Right atrium auricular region (tissue), 2 donors: ENCODE measurements around the gene FNIP2. TPM values are rescaled to one million over a fixed set of nuclear protein-coding genes. Genes with fewer than 3 reads are reported as not detected.

Experiments
- DNase-seq: peaks from one replicate; pipeline ENCODE4 v3.0.0-alpha.2; 2019; ENCODE audit warnings: low spot score
- H3K27ac ChIP-seq, 2 donors: fragments of 200-600 bp; sonication (generic); 1 replicate in 1 of 2; 2 replicates in 1 of 2; pipeline ENCODE4 v1.5.1; 2016 to 2019
- H3K27me3 ChIP-seq, 2 donors: fragments of 200-600 bp; sonication (generic); one replicate each; pipeline versions ENCODE4 v1.5.1 to v1.6.0; 2017 to 2019
- H3K36me3 ChIP-seq: fragments of 200-600 bp; sonication (generic); one replicate; pipeline ENCODE4 v1.5.1; 2016
- H3K4me1 ChIP-seq, 2 donors: fragments of 200-600 bp; sonication (generic); one replicate each; pipeline versions ENCODE4 v1.5.1 to v1.6.0; 2017 to 2019
- H3K4me3 ChIP-seq, 2 donors: fragments of 200-600 bp; sonication (generic); 1 replicate in 1 of 2; 2 replicates in 1 of 2; pipeline ENCODE4 v1.5.1; 2017 to 2019; ENCODE audit warnings: mild to moderate bottlenecking in 1 of 2, moderate library complexity in 1 of 2
- H3K9me3 ChIP-seq, 2 donors: fragments of 200-600 bp; sonication (generic); one replicate each; pipeline ENCODE4 v1.5.1; 2019
- CTCF ChIP-seq, 2 donors: fragments of 200-600 bp; sonication (generic); IDR thresholded peaks; one replicate each; pipeline ENCODE4 v1.5.1; 2019; ENCODE audit warnings: antibody characterized with exemption in 2 of 2
- total RNA-seq, 2 donors: library from RNA; depleted of rRNA; stranded (reverse); fragments of >200 nt; gene quantifications; one replicate each; pipeline ENCODE4 v1.1.0, GENCODE V29; 2016

FNIP2 gene
- total RNA-seq, 2 donors from 2014 or later: 38.3 to 42.4 TPM

DNA sequence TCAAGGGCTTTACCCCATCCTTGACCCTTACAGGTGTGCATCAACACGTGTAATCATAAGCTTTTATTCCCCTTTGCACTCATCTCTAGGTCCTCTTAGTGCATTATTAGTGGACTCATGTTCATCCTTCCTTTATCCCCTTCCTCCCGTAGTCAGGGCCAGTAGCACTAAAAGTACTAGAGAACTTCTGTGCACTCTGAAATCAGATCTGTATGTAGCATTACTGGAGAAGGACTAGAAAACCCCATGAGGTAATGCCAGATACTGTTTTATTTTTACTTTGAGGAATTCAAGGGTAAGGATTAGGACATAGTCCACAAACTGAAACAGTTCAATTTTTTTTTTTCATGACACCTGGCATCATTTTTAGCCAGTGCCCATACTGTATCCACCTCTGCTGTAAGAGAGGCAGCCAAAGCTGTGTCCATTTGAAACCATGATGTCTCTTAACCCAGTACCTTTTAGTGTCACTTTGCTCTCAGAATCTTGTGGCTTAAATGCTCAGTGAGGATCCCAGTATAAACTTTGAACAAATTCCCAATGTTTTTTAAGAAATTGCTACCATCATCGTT lies 134.7 kb downstream of the FNIP2 start:
- no peaks in the 10 kb centered on the region for H3K9me3 ChIP-seq
- TF ChIP-seq CTCF (IDR thresholded peaks at IDR 0.05): no peak
- no peaks in the 10 kb centered on the region for H3K27me3 ChIP-seq
- no peak overlapping the region for H3K4me3 ChIP-seq
- H3K4me1 ChIP-seq: peaks cover 0 to 14% of the 10 kb centered on the region in 2 donors
- no peak overlapping the region for H3K27ac ChIP-seq
- no peak for DNase-seq
- H3K36me3 ChIP-seq: peaks cover 44% of the 10 kb centered on the region

DNA sequence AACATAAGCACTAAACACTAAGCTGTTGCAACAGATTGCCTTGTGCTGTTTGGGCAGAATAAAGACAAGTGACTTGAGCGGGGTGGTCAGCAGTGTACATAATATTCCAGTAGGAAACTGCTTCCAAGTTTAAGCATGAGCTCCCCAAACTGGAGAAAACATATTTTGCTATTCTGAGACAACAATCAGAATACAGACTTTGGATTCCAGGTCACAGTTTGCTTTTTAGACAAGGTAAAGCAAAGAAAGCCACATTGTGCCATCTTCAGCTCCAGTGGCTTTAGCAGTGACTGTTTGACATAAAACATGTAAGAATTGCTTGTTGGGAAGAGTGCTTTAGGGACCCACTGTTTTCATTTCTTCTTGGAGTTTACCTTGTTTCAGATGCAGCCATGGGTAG lies 136.0 kb downstream of the FNIP2 start:
- no peak for TF ChIP-seq CTCF (IDR thresholded peaks at IDR 0.05)
- Histone ChIP-seq H3K27ac (no peak overlapping the region), H3K4me1 (peaks cover 0 to 7% of the 10 kb centered on the region in 2 donors), H3K36me3 (peaks cover 44% of the 10 kb centered on the region), H3K4me3 (no peak overlapping the region), H3K27me3 (no peaks in the 10 kb centered on the region), H3K9me3 (no peaks in the 10 kb centered on the region)
- no peak for DNase-seq

GRCh38 chr4:158906073-158906472 lies 137.2 kb downstream of the FNIP2 start:
- no peak for DNase-seq
- H3K4me1 ChIP-seq: peaks cover 0 to 7% of the 10 kb centered on the region in 2 donors
- H3K27ac ChIP-seq: no peak overlapping the region
- H3K4me3 ChIP-seq: no peak overlapping the region
- no peaks in the 10 kb centered on the region for H3K27me3 ChIP-seq
- no peaks in the 10 kb centered on the region for H3K9me3 ChIP-seq
- no peak for TF ChIP-seq CTCF (IDR thresholded peaks at IDR 0.05)
- H3K36me3 ChIP-seq: peaks cover 38% of the 10 kb centered on the region

GRCh38 chr4:158912390-158912789 lies 143.6 kb downstream of the FNIP2 start:
- H3K9me3 ChIP-seq: no peaks in the 10 kb centered on the region
- TF ChIP-seq CTCF (IDR thresholded peaks at IDR 0.05): no peak
- no peaks in the 10 kb centered on the region for H3K27me3 ChIP-seq
- no peaks in the 10 kb centered on the region for H3K36me3 ChIP-seq
- no peak overlapping the region for H3K4me3 ChIP-seq
- no peak for DNase-seq
- H3K4me1 ChIP-seq: peaks cover 0 to 27% of the 10 kb centered on the region in 2 donors
- no peak overlapping the region for H3K27ac ChIP-seq

GRCh38 chr4:158912806-158913205 lies 144.0 kb downstream of the FNIP2 start:
- no peak for TF ChIP-seq CTCF (IDR thresholded peaks at IDR 0.05)
- Histone ChIP-seq H3K4me3 (no peak overlapping the region), H3K27me3 (no peaks in the 10 kb centered on the region), H3K36me3 (no peaks in the 10 kb centered on the region), H3K4me1 (peaks cover 0 to 27% of the 10 kb centered on the region in 2 donors), H3K9me3 (no peaks in the 10 kb centered on the region), H3K27ac (no peak overlapping the region)
- no peak for DNase-seq

DNA sequence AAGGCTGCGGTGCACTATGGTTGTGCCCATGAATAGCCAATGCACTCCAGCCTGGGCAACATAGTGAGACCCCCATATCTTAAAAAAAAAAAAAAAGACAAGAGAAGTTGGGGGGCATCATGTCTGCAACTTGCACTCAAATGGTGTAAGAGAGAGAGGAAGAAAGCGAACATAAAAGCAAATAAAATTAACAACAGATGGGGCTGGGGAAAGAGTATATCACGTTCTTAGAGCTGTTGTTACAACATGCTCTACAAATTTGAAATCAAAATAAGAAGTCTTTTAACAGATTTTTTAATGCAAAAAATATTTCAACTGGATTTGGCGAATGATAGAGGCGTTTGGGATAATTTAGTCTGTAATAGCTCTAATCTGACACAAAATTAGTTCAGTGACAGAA lies 144.9 kb downstream of the FNIP2 start:
- peaks cover 0 to 27% of the 10 kb centered on the region in 2 donors for H3K4me1 ChIP-seq
- H3K9me3 ChIP-seq: no peaks in the 10 kb centered on the region
- H3K27me3 ChIP-seq: no peaks in the 10 kb centered on the region
- H3K27ac ChIP-seq: peak overlapping the region in 1 of 2 donors; percentile 7
- H3K36me3 ChIP-seq: no peaks in the 10 kb centered on the region
- no peak for DNase-seq
- H3K4me3 ChIP-seq: no peak overlapping the region
- TF ChIP-seq CTCF (IDR thresholded peaks at IDR 0.05): no peak
